ENCODE data around the gene ULK2. TPM values are rescaled to one million over a fixed set of nuclear protein-coding genes. Genes with fewer than 3 reads are reported as not detected.

Gene ULK2
- total RNA-seq, 2 experiments from 2014 or later: 6.8 TPM; not detected in 1

GRCh38 chr17:19731626-19732025 is 136.1 kb downstream of the ULK2 start:
- Histone ChIP-seq H3K36me3 (ENCODE audit: insufficient read depth, low read length) (no peaks in the 10 kb centered on the region), H3K4me3 (ENCODE audit: low read depth, low read length, poor library complexity, severe bottlenecking) (no peak overlapping the region), H3K9me2 (ENCODE audit: insufficient read depth, low read length) (no peaks in the 10 kb centered on the region), H3K4me1 (ENCODE audit: insufficient read depth, low read length, poor library complexity, severe bottlenecking) (no peaks in the 10 kb centered on the region), H4K20me1 (ENCODE audit: insufficient read depth, low read length) (no peaks in the 10 kb centered on the region), H3K9me3 (ENCODE audit: low read length) (no peaks in the 10 kb centered on the region), H2AFZ (ENCODE audit: low read length) (no peak overlapping the region), H3K79me2 (ENCODE audit: insufficient read depth, low read depth, low read length) (no peaks in the 10 kb centered on the region), H3K4me2 (ENCODE audit: low read length) (no peak overlapping the region), H3K27ac (ENCODE audit: low read depth, low read length, poor library complexity, severe bottlenecking) (no peak overlapping the region)
- ChIA-PET POLR2A (no interaction called here), CTCF (ENCODE audit: unreplicated experiment) (no interaction called here)
- TF ChIP-seq, protein P1, sequence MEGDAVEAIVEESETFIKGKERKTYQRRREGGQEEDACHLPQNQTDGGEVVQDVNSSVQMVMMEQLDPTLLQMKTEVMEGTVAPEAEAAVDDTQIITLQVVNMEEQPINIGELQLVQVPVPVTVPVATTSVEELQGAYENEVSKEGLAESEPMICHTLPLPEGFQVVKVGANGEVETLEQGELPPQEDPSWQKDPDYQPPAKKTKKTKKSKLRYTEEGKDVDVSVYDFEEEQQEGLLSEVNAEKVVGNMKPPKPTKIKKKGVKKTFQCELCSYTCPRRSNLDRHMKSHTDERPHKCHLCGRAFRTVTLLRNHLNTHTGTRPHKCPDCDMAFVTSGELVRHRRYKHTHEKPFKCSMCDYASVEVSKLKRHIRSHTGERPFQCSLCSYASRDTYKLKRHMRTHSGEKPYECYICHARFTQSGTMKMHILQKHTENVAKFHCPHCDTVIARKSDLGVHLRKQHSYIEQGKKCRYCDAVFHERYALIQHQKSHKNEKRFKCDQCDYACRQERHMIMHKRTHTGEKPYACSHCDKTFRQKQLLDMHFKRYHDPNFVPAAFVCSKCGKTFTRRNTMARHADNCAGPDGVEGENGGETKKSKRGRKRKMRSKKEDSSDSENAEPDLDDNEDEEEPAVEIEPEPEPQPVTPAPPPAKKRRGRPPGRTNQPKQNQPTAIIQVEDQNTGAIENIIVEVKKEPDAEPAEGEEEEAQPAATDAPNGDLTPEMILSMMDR (conservative IDR thresholded peaks at IDR 0.05; ENCODE audit: low read length): no peak
- no peak for TF ChIP-seq EZH2phosphoT487 (IDR thresholded peaks at IDR 0.05; ENCODE audit: borderline replicate concordance, low read depth, low read length)
- DNase-seq (ENCODE audit: low spot score): no peak
- intact Hi-C loops (cut with micrococcal nuclease; ENCODE audit: unreplicated experiment): no loop called here
- no TSS peak for BruUV-seq (replicated peaks)

- Histone ChIP-seq H3K4me3 (ENCODE audit: low read depth, low read length, poor library complexity, severe bottlenecking) (no peak overlapping the region), H3K36me3 (ENCODE audit: insufficient read depth, low read length) (no peaks in the 10 kb centered on the region), H3K9me3 (ENCODE audit: low read length) (no peaks in the 10 kb centered on the region), H4K20me1 (ENCODE audit: insufficient read depth, low read length) (no peaks in the 10 kb centered on the region), H2AFZ (ENCODE audit: low read length) (no peak overlapping the region), H3K27ac (ENCODE audit: low read depth, low read length, poor library complexity, severe bottlenecking) (no peak overlapping the region), H3K4me1 (ENCODE audit: insufficient read depth, low read length, poor library complexity, severe bottlenecking) (no peaks in the 10 kb centered on the region), H3K4me2 (ENCODE audit: low read length) (no peak overlapping the region), H3K79me2 (ENCODE audit: insufficient read depth, low read depth, low read length) (no peaks in the 10 kb centered on the region), H3K9me2 (ENCODE audit: insufficient read depth, low read length) (no peaks in the 10 kb centered on the region)
- intact Hi-C loops (cut with micrococcal nuclease; ENCODE audit: unreplicated experiment): no loop called here
- no peak for DNase-seq (ENCODE audit: low spot score)
- TF ChIP-seq, protein P1 (conservative IDR thresholded peaks at IDR 0.05; ENCODE audit: low read length): no peak
- TF ChIP-seq EZH2phosphoT487 (IDR thresholded peaks at IDR 0.05; ENCODE audit: borderline replicate concordance, low read depth, low read length): no peak
- CTCF ChIA-PET (ENCODE audit: unreplicated experiment): no interaction called here
- POLR2A ChIA-PET: no interaction called here
- no TSS peak for BruUV-seq (replicated peaks)
Observed at GRCh38 chr17:19730843-19731242, 136.9 kb downstream of the ULK2 start.

DNA sequence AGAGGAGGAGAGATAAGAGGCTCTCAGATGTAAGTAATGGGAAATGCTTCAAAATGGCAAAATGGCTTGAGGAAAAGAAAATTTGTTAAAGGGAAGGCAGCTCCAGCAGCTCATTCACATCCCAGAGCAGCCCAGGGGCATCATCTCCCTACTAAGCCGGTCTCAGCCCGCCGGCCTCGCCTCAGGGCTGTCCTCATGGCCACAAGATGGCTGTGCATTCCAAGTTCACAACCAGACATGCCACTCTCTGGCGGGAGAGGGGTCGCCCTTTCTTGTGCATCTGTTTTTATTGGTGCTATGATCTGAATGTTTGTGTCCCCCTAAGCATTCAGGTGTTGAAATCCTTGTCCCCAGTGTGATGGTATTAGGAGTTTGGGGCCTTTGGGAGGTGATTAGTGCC is 137.8 kb downstream of the ULK2 start:
- H3K4me2 ChIP-seq (ENCODE audit: low read length): no peak overlapping the region
- no peaks in the 10 kb centered on the region for H3K79me2 ChIP-seq (ENCODE audit: insufficient read depth, low read depth, low read length)
- no peaks in the 10 kb centered on the region for H4K20me1 ChIP-seq (ENCODE audit: insufficient read depth, low read length)
- intact Hi-C loops (cut with micrococcal nuclease; ENCODE audit: unreplicated experiment): no loop called here
- no peak overlapping the region for H3K27ac ChIP-seq (ENCODE audit: low read depth, low read length, poor library complexity, severe bottlenecking)
- H2AFZ ChIP-seq (ENCODE audit: low read length): no peak overlapping the region
- DNase-seq (ENCODE audit: low spot score): no peak
- H3K9me3 ChIP-seq (ENCODE audit: low read length): no peaks in the 10 kb centered on the region
- no peak overlapping the region for H3K4me3 ChIP-seq (ENCODE audit: low read depth, low read length, poor library complexity, severe bottlenecking)
- H3K9me2 ChIP-seq (ENCODE audit: insufficient read depth, low read length): no peaks in the 10 kb centered on the region
- no peaks in the 10 kb centered on the region for H3K4me1 ChIP-seq (ENCODE audit: insufficient read depth, low read length, poor library complexity, severe bottlenecking)
- ChIA-PET CTCF (ENCODE audit: unreplicated experiment) (no interaction called here), POLR2A (no interaction called here)
- no TSS peak for BruUV-seq (replicated peaks)
- H3K36me3 ChIP-seq (ENCODE audit: insufficient read depth, low read length): no peaks in the 10 kb centered on the region
- TF ChIP-seq, protein P1 (conservative IDR thresholded peaks at IDR 0.05; ENCODE audit: low read length): no peak
- TF ChIP-seq EZH2phosphoT487 (IDR thresholded peaks at IDR 0.05; ENCODE audit: borderline replicate concordance, low read depth, low read length): no peak

Measured in OCI-LY7 (cell line).